ENCODE measurements around the gene PDE6B. TPM values are rescaled to one million over a fixed set of nuclear protein-coding genes. Genes with fewer than 3 reads are reported as not detected.

The PDE6B gene
- total and polyA plus RNA-seq, 2 of the 13 experiments (the other 11 are each of a cell fraction or from before 2014, with no cell fraction given): 0.38 to 0.40 TPM

DNA sequence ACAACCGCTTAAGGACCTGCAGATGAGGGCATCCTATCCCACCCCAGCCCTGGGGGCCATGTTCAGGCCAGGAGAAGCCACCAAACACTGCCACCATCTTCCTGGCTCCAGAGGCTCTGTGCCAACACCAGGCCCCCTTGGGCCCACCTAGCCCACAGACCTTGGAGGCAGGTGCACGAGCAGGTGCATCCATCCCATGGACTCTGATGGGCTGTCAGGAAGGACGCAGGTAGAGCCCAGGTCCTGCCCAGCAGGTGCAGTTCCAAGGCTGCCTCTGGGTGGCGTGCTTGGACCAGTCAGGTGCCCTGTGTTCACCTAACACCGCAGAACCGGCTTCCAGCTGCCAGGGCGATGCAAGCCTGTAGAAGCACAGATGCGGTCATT lies 22.8 kb upstream of the PDE6B start (continued):
- TF ChIP-seq ZNF333 (CRISPR knock-in tag; IDR thresholded peaks at IDR 0.05; ENCODE audit: borderline replicate concordance) (no peak), CAMTA2 (CRISPR knock-in tag; IDR thresholded peaks at IDR 0.05; ENCODE audit: borderline replicate concordance) (no peak), TGIF2 (CRISPR knock-in tag; IDR thresholded peaks at IDR 0.05) (no peak), ZNF883 (CRISPR knock-in tag; IDR thresholded peaks at IDR 0.05; ENCODE audit: not compliant biosample characterization) (peak; percentile 20), ZFP36 (IDR thresholded peaks at IDR 0.05; ENCODE audit: borderline replicate concordance, low read depth, low read length, partially characterized antibody) (no peak), PHF8 (CRISPR knock-in tag; IDR thresholded peaks at IDR 0.05) (0 out of 2 replicates have a peak, but pooled peaks have one; percentile 18), ZNF441 (CRISPR knock-in tag; IDR thresholded peaks at IDR 0.05; ENCODE audit: borderline replicate concordance) (no peak), MXD4 (CRISPR knock-in tag; IDR thresholded peaks at IDR 0.05) (no peak), ZFY (CRISPR knock-in tag; IDR thresholded peaks at IDR 0.05) (no peak), SIN3B (IDR thresholded peaks at IDR 0.05; ENCODE audit: low read length) (no peak), RAD51 (IDR thresholded peaks at IDR 0.05; ENCODE audit: borderline replicate concordance) (no peak), NKX3-1 (CRISPR knock-in tag; IDR thresholded peaks at IDR 0.05) (no peak), HES4 (CRISPR knock-in tag; IDR thresholded peaks at IDR 0.05; ENCODE audit: borderline replicate concordance) (no peak)
- TF ChIP-seq, protein P1, sequence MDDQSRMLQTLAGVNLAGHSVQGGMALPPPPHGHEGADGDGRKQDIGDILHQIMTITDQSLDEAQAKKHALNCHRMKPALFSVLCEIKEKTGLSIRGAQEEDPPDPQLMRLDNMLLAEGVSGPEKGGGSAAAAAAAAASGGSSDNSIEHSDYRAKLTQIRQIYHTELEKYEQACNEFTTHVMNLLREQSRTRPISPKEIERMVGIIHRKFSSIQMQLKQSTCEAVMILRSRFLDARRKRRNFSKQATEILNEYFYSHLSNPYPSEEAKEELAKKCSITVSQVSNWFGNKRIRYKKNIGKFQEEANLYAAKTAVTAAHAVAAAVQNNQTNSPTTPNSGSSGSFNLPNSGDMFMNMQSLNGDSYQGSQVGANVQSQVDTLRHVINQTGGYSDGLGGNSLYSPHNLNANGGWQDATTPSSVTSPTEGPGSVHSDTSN (CRISPR knock-in tag; IDR thresholded peaks at IDR 0.05; ENCODE audit: borderline replicate concordance): no peak
- TF ChIP-seq, protein P2, sequence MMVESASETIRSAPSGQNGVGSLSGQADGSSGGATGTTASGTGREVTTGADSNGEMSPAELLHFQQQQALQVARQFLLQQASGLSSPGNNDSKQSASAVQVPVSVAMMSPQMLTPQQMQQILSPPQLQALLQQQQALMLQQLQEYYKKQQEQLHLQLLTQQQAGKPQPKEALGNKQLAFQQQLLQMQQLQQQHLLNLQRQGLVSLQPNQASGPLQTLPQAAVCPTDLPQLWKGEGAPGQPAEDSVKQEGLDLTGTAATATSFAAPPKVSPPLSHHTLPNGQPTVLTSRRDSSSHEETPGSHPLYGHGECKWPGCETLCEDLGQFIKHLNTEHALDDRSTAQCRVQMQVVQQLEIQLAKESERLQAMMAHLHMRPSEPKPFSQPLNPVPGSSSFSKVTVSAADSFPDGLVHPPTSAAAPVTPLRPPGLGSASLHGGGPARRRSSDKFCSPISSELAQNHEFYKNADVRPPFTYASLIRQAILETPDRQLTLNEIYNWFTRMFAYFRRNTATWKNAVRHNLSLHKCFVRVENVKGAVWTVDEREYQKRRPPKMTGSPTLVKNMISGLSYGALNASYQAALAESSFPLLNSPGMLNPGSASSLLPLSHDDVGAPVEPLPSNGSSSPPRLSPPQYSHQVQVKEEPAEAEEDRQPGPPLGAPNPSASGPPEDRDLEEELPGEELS (CRISPR knock-in tag; IDR thresholded peaks at IDR 0.05): no peak
- TF ChIP-seq, protein P3, sequence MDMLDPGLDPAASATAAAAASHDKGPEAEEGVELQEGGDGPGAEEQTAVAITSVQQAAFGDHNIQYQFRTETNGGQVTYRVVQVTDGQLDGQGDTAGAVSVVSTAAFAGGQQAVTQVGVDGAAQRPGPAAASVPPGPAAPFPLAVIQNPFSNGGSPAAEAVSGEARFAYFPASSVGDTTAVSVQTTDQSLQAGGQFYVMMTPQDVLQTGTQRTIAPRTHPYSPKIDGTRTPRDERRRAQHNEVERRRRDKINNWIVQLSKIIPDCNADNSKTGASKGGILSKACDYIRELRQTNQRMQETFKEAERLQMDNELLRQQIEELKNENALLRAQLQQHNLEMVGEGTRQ (IDR thresholded peaks at IDR 0.05; ENCODE audit: low read depth, low read length): peak; percentile 37; the same call in 1 of the 2 replicates
- TF ChIP-seq, protein P3 (CRISPR knock-in tag; IDR thresholded peaks at IDR 0.05; ENCODE audit: borderline replicate concordance): no peak
- TF ChIP-seq, protein P4, sequence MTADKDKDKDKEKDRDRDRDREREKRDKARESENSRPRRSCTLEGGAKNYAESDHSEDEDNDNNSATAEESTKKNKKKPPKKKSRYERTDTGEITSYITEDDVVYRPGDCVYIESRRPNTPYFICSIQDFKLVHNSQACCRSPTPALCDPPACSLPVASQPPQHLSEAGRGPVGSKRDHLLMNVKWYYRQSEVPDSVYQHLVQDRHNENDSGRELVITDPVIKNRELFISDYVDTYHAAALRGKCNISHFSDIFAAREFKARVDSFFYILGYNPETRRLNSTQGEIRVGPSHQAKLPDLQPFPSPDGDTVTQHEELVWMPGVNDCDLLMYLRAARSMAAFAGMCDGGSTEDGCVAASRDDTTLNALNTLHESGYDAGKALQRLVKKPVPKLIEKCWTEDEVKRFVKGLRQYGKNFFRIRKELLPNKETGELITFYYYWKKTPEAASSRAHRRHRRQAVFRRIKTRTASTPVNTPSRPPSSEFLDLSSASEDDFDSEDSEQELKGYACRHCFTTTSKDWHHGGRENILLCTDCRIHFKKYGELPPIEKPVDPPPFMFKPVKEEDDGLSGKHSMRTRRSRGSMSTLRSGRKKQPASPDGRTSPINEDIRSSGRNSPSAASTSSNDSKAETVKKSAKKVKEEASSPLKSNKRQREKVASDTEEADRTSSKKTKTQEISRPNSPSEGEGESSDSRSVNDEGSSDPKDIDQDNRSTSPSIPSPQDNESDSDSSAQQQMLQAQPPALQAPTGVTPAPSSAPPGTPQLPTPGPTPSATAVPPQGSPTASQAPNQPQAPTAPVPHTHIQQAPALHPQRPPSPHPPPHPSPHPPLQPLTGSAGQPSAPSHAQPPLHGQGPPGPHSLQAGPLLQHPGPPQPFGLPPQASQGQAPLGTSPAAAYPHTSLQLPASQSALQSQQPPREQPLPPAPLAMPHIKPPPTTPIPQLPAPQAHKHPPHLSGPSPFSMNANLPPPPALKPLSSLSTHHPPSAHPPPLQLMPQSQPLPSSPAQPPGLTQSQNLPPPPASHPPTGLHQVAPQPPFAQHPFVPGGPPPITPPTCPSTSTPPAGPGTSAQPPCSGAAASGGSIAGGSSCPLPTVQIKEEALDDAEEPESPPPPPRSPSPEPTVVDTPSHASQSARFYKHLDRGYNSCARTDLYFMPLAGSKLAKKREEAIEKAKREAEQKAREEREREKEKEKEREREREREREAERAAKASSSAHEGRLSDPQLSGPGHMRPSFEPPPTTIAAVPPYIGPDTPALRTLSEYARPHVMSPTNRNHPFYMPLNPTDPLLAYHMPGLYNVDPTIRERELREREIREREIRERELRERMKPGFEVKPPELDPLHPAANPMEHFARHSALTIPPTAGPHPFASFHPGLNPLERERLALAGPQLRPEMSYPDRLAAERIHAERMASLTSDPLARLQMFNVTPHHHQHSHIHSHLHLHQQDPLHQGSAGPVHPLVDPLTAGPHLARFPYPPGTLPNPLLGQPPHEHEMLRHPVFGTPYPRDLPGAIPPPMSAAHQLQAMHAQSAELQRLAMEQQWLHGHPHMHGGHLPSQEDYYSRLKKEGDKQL (CRISPR knock-in tag; IDR thresholded peaks at IDR 0.05; ENCODE audit: low read depth): no peak
- TF ChIP-seq, protein P5, sequence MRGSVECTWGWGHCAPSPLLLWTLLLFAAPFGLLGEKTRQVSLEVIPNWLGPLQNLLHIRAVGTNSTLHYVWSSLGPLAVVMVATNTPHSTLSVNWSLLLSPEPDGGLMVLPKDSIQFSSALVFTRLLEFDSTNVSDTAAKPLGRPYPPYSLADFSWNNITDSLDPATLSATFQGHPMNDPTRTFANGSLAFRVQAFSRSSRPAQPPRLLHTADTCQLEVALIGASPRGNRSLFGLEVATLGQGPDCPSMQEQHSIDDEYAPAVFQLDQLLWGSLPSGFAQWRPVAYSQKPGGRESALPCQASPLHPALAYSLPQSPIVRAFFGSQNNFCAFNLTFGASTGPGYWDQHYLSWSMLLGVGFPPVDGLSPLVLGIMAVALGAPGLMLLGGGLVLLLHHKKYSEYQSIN (CRISPR knock-in tag; IDR thresholded peaks at IDR 0.05; ENCODE audit: borderline replicate concordance): no peak
